ENCODE measurements around the gene CLP1.
"Not testable (repeated sequence)": the region's sequence is repeated elsewhere in the genome, so short reads cannot be mapped to it uniquely, and the experiment has no call there.

CLP1 gene

DNA sequence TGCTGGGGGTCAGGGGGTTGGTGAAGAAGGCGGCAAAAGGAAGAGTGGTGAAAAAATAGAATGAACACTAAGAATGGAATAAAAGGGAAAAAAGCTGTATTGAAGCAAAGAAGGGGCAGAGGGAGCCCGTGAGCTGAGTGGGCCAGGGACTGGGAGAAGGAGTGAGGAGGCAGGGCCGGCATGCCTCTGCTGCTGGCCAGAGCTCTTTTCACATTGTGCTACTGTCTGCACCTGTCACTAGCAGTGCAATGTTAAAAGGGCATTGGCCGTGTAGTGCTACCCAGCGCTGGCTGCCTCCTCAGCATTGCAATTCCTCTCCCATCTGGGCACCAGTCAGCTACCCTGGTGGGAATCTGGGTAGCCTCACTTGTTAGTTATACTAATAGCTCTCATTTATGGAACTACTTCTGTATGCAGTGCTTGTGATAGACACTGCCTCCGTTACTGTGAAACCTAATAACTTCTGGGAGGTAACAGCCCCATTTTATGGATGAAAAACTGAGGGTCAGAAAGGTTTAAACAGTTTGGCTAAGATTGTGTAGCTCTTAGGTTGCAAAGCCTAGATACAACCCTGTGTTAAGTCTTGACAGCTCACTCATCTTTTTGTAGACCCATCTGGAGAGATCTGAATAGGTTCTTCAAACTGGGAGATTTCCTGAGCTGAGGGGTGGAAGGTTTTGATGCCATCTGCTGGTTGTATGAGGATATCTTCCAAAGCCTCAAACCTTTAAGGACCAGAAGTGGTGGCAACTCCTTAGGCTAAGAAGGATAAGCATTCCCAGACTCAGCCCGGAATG lies 16.4 kb upstream of the CLP1 start:
- peak; percentile 23 for DNase-seq

DNA sequence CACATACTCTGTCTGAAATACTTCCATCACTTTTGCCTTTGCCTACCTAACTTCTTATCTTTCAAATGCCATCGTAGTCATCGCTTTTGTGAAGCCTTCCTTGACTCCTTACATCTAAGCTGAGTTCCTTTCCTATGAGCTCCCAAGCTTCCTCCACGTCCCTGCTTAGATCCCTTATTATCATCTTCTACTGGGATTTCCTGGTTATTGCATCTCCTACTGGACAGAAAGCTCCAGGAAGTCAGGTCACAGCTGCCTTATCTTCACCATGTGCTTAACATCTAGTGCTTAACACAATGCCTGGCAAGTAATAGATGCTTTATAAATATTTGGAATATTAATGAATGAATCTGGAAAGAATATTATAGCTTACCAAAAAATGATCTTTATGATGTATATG lies 13.8 kb upstream of the CLP1 start:
- no peak for DNase-seq

DNA sequence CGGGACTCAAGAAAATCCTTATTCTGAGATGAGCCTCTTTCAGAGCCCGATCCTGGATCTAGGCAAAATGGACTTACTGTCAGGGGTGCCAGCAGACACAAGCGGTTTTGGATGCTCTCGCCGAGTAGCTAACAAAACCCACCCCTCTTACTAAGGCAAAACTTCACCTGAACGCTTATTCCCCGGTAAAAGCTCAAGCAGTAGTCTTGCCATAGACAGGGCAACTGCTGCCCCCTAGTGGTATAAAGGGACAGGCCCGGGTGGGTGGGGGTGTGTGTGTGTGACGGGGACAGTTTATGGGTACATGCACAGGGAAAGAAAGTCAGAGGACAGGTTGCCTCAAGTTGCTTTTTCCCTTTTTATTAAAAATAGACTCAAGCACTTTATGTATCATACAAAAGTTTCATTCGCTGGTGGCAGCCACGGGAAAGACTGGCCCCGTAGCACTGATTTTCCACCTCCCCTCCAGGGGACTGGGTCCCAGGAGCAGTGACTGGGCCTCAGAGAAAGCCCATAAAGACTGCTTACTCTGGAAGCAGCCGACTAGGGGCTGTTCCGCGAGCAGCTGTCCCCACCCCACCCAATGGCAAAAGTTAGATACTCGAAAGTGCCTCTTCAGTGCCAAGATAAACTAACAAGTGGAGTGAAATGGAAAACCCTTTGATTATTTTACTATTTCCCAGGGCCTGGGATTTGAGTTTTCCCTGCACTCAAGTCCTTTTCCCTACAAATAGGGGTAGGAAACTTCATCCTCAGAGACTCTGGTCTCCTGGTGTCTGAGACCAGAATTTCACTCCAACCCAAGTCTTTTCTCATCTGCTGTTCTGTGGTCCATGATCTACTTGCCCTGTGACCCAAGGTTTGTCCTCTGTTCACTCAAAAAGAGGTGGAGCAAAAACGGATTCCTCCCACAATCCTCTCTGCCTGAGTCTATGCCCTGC lies 12.5 kb upstream of the CLP1 start:
- no peak for DNase-seq

DNA sequence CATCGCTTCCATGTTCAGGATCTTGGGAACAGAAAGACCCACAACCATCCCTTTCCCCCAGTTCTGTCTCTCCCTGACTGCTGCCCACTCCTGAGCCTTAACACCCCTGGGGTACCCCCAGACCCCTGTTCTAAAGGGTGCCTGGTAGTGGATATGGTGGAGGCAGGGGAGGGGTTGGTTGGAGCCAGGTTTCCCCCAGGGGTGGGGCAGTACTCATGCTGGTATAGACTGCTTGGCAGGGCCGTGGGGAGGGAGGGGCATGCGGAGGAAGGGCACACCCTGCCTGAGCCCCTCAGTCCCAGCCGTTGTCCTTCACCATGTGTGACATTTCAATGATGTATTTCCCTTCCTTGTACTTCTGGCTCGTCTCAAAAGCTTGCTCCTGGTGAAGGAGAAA lies 11.9 kb upstream of the CLP1 start:
- no peak for DNase-seq

DNA sequence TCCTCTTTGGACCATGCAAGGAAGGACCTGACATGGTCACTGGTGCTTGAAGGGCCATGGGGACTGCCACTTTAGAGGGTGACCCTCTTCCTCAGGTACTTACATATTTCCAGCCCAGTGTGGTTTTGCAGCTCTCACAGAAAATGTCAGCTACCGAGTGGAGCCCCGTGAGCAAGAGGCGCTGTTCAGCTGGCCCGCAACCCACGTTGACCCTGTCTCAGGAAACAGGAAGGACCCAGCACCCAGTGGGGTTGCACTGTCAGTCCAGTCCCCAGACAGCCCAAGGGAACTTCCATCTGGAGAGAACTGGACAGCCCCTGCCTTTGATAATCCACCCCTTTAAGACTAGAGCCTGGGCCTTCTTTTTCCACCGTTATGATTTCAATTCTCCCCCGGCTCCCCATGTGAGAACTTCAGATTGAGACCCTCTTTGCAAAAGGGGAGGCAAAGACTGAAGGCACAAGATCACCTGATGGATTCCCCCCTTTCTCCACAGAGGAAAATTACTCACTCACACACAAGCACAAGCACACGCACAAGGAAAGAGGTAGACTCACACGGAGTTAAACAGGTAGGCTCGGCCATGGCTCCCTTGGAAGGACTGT lies 11.3 kb upstream of the CLP1 start:
- DNase-seq = no peak

DNA sequence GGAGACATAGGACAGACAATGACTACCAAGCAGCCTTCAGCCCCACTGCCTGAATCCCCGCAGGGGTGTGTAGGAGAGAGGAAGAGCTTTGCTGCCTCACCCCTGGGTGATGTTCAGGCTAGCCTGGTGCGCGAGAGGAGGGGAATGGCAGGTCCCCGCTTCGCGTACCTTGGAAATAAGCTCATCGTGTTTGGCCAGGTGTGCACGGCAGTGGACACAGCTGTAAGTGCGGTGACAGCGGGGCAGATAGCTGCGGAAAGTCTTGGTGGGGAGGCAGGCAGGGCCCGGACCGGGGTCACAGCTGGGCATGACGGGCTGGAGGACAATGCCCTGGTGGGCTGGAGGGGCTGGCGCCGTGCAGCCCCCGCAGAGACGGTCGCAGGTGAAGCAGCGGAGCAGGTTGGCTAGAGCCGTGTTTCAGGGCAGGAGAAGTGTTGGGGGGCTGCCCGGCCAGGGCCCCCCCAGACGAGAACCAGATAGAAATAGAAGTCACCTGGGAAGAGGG lies 10.7 kb upstream of the CLP1 start:
- DNase-seq = no peak

DNA sequence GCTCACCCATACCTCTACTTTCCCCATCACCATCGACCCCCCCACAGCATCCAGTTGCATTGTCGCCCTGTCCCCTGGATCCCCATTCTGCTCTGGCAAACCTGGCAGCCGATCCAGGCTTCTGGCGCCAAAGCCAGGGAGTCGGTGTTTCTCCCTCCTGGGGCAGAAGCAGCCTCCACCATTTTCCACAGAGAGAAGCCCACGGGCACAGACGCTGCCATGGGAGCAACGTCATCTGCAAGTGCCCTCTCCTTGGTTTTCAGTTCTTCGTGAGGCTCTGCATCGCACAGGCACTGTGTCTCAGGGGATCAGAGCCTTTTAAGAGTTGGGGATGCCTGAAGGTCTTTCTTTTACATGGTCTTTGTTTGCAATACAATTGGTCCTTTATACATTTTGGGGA lies 10.2 kb upstream of the CLP1 start:
- DNase-seq = no peak

DNA sequence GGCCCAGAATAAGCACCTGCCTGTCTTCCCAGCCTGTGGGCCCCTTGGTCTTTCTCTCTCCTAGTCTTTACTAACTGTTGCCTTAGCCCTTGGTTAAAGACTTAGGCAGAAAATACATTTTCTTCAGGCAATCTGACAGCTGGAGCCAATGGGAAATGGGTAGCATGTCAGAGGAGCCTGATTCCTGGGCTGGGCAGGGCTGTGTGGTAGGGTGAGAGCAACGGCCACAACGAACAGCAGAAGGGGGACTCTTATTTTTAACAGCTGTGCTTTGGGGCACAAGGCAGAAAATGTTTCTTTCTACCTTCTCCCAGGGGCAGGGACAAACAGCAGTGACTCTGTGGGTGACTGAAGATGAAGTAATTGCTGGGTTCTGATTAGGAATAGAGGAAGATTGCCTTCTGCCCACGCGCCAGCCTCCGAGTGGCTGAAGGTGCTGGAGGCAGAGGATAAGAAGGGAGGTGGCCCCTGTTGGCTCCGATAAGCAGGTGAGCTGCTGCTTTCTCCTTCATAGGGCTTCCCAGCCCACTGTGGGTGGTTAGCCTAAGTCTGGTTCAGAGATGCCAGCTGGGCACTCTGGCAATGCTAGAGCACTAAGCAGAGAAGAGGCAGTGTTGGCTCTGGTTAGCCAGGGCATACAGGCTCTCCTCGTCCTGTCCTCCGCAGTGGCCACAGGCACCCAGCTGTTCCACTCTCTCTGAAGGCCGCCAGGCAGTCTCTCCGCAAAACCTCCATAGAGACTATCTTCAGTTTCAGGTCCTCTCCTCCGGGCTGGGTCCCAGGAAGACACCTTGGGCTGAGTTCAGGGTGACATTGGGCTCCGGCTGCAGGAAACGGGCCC lies 9.4 kb upstream of the CLP1 start:
- DNase-seq = no peak

DNA sequence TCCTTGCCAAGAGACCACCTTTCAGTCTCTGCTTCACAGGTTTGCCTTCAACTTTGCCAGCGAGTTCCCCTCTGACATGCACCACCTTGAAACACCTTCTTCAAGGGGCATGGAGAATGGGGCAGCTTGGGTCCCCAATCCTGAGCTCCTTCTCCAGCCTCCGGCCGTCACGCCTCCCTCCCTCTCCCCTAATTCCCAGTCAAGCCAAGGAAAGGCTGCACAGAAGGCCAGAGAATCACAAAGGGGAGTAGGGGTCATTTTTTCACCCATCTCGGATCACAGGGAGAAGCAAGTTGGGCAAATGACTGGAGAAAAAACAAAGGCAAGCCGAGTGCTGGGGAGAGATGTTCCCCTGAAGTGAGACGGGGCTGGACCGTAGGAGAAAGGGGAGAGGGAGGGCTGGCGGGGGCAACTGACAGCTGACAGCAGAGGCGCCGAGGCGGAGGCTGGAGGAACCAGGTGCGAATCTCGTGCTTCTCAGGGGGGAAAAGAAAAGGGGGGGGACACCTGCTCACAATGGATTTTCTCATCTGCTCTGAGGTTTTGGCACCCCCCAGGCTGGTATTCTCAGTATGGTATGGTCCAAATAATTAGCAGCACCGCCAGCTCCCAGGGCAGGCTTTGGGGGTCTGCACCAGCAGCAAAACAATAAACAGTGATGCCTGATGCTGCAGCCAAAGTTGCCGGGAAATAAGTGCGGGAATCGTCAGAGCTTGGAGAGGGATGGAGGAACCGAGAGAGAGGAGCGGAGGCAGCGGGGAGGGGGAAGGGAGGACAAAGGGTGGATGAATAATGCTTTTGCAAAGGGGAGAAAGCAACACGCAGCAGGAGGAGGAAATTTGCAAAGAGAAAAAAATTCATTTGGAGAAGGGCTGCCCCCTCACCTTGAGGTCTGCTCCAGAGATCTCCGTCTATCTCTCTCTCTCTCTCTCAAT lies 8.5 kb upstream of the CLP1 start:
- no peak for DNase-seq

DNA sequence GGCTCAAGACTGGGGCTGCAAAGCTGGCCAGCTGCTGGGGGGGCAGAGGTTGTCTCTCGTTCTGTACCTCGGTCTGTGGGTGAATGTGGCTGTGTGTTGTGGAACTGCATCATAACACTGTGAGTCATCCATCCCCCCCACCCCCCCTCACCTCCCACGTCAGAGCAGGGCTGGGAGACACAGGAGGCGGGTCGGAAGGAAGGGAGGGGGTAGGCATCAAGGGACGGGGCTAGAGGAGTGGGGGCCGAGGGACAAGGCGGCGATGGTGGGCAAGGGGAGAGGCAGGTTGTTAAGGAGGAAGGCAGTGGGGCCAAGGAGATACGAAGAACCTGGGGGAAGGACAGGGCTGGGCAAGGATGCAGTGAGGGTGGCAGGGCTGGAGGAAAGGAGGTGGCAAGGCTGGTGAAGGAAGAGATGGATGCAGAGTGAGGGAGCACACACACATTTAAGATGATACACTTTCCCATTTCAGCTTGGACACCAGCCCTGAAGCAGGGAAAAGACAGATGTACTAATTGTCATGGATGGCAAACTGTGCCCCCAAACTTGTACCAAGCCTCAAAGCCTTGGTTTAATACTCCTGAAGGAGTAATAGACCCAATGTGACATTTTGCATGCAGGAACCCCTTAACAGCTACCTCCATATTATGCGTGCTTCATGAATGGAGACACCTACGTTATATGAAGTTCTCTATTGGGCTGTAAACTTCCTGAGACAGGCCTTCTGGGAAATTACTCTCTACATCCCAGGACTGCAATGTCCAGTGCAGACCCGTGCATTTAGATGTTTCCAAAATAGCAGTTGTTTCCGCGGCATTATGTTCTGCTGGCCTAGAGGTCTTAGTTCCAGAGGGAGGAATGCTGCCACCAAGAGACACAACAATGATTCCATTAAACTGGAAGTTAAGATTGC lies 7.5 kb upstream of the CLP1 start, which contains the start of gene YPEL4:
TSS of gene YPEL4 (minus strand) at position 87 of the 913 bp plus-strand sequence. CDS start 2,805 bp downstream, outside the sequence.
- no peak for DNase-seq

DNA sequence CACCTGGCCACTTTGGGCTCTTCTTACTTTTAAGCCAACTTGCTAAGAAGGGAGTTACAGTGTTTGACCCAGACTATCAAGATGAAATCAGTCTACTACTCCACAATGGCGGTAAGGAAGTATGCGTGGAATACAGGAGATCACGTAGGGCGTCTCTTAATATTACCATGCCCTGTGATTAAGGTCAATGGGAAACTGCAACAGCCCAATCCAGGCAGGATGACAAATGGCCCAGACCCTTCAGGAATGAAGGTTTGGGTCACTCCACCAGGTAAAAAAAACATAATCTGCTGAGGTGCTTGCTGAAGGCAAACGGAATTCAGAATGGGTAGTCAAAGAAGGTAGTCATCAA lies 6.8 kb upstream of the CLP1 start:
- no peak for DNase-seq

DNA sequence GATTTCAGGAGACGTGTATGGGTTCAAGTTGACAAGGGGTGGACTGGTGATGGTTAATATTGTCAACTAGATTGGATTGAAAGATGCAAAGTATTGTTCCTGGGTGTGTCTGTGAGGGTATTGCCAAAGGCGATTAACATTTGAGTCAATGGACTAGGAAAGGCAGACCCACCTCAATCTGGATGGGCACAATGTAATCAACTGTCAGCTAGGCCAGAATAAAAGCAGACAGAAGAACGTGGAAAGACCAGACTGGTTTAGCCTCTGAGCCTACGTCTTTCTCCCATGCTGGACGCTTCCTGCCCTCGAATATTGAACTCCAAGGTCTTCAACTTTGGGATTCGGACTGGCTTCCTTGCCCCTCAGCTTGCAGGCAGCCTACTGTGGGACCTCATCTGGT lies 6.2 kb upstream of the CLP1 start:
- no peak for DNase-seq

DNA sequence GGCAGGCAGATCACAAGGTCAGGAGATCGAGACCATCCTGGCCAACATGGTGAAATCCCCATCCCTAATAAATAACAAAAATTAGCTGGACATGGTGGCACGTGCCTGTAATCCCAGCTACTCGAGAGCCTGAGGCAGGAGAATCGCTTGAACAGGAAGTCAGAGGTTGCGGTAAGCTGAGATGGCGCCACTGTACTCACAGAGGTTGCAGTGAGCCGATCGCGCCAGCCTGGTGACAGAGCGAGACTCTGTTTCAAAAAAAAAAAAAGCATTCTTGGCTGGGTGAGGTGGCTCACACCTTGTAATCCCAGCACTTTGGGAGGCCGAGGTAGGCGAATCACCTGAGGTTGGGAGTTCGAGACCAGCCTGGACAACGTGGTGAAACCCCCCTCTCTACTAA lies 5.3 kb upstream of the CLP1 start:
- not testable (repeated sequence) for DNase-seq

DNA sequence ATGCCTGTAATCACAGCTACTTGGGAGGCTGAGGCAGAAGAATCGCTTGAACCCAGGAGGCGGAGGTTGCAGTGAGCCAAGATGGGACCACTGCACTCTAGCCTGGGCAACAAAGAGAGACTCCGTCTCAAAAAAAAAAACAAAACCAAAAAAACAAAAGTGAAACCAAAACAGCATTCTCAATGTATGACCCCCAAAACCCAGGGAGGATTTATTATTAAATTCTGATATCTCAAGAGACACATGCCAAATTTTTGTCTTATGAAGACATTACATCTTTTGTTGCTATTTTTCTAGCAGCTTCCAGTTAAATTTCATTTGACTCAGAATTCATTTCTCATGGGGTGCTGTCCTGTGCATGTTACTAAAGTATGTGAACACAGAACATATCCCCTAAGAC lies 4.9 kb upstream of the CLP1 start:
- DNase-seq = no peak

DNA sequence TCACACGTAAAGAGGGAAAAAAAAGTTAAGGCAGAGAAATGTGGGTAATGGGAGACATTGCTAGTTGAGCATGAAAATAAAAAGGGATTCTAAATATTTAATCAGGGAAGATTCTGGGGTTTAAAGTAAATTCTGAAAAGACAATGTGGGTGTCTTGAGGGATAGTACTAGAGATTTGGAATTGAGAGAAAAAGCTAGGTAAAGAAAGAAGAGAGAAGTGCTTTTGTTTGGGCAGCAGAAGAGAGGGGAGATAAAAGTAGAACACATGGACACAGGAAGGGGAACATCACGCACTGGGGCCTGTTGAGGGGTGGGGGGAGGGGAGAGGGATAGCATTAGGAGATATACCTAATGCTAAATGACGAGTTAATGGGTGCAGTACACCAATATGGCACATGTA lies 4.4 kb upstream of the CLP1 start:
- DNase-seq = no peak

DNA sequence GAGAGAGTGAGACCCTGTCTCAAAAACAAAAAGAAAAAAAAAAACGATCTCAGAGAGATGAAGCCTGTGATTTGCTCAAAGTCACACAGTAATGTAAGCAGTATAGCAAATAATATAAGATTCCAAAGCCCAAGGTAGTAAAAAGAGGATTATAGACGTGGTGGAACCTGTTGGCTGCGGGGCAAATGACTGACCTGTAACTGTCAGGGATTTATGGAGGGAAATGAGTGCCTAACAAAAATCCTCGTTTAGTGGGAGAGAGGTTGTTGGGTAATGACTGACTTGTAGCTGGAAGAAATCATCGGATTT lies 723 bp upstream of the CLP1 start:
- no peak for DNase-seq

DNA sequence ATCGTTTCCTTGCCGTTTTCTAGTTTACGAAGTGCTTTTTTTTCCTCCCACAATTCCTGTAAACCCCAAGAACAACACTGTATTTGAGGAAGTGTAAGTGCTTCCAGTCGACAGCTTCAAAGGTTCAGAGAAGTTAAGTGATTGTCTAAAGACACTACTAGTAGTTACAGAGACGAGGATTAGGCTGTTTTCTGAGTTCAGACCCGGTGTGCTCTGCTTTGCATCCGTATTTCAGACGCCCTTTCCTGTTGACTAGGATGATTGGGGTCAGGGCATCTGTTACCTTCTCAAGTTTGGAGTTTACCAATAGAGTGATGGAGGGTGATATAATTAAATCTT lies 430 bp downstream of the CLP1 start:
- no peak for DNase-seq

DNA sequence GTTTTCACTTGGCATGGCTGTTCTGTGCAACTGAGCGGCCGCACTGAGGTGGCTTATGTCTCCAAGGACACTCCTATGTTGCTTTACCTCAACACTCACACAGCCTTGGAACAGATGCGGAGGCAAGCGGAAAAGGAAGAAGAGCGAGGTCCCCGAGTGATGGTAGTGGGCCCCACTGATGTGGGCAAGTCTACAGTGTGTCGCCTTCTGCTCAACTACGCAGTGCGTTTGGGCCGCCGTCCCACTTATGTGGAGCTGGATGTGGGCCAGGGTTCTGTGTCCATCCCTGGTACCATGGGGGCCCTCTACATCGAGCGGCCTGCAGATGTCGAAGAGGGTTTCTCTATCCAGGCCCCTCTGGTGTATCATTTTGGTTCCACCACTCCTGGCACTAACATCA lies 2.1 kb downstream of the CLP1 start:
- no peak for DNase-seq

DNA sequence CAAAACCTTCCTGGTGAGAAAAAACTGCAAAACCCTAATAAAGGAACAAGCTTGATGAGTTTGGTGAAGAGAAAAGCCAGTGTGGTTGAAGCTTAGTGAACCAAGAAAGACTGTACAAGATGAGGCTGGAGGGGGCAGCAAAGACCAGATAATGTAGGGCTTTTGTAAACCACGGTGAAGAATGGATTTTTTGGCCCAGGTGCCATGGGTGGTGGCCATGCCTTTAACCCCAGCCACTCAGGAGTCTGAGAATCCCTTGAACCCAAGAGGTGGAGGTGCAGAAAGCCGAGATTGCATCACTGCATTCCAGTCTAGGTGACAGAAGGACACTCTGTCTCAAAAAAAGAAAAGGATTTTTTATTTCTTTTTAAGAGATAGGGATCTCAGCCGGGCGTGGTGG lies 5.3 kb downstream of the CLP1 start:
- no peak for DNase-seq

DNA sequence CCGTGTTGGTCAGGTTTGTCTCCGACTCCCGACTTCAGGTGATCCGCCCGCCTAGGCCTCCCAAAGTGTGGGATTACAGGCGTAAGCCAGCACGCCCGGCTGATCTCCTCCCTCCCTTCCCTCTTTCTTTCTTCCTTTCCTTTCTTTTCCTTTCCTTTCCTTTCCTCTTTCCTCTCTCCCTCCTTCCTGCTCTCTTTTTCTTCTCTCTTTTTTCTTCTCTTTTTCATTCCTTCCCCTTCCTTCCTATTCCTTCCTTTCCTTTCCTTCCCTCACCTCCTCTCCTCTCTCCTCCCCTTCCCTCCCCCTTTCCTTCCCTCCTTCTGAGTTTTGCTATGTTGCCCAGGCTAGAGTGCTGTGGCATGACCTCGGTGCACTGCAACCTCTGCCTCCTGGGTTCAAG lies 6.4 kb downstream of the CLP1 start:
- DNase-seq = no peak
